Heart left ventricle (tissue), 13 donors: ENCODE data around the gene NUCB2.

Source experiments
- POLR2A ChIP-seq, 2 donors: fragments of 450-650 bp; IDR thresholded peaks; one replicate each; pipeline ENCODE4 v1.6.1; 2017; ENCODE audit warnings: antibody characterized with exemption in 2 of 2, mild to moderate bottlenecking in 2 of 2, moderate library complexity in 2 of 2
- TF ChIP-seq, protein P1 (sequence below), 12 donors: fragments of 200-600 bp; sonication (generic) in 4 of 12; IDR thresholded peaks; one replicate each; pipeline versions ENCODE4 v1.5.0 to v1.8.0; 2018 to 2022; ENCODE audit warnings: antibody characterized with exemption in 12 of 12, mild to moderate bottlenecking in 5 of 12
- donor health status: ischemic (EF 13 %, LVEDD 7.1; RV severe dilation, severe dysfunction).
- donor health status: DM: no; HTN: yes; CAD: no.
- donor health status: DM: no; HTN: no; CAD: no.
- donor health status: ischemic (EF 25% LVEDD 6.9; RV normal size, moderate dysfunction).
- donor health status: ischemic (EF 25% LVEDD 5.7; RV mildly dilated, moderate dysfunction).
- donor health status: ischemic (EF 35%, LVEDD 5.7; RV mildly dilated, moderate dysfunction).
- donor health status: nonischemic (EF 11% LVEDD 7.7; RV severe dilation, severe dysfunction).
- donor health status: DM: yes; HTN: yes; CAD: no.
- donor health status: PGD.
- donor health status: ischemic (EF 29% LVEDD 5.4; RV normal size, mild dysfunction).
- donor health status: nonischemic (EF 23%, LVEDD 6.1; RV moderate dilation, normal function).

DNA sequence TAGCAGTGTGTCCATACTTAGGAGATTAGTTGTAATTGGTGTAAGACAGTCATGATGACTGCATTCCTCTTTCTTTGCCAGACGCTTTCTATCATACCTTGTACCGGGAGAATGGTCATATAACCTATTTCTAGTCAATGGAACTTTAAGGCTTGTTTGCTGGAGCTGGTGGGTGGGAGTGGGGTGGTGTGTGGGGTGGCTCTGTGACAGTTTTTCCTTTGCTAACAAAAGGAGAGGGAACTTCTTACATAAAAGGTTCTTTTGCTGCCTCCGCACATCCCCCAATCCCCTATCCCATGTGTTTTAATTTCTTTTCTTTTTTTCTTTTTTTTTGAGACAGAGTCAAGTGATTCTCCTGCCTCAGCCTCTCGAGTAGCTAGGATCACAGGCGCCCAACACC lies 9.8 kb upstream of the NUCB2 start:
- TF ChIP-seq POLR2A (IDR thresholded peaks at IDR 0.05): no peak
- TF ChIP-seq, protein P1, sequence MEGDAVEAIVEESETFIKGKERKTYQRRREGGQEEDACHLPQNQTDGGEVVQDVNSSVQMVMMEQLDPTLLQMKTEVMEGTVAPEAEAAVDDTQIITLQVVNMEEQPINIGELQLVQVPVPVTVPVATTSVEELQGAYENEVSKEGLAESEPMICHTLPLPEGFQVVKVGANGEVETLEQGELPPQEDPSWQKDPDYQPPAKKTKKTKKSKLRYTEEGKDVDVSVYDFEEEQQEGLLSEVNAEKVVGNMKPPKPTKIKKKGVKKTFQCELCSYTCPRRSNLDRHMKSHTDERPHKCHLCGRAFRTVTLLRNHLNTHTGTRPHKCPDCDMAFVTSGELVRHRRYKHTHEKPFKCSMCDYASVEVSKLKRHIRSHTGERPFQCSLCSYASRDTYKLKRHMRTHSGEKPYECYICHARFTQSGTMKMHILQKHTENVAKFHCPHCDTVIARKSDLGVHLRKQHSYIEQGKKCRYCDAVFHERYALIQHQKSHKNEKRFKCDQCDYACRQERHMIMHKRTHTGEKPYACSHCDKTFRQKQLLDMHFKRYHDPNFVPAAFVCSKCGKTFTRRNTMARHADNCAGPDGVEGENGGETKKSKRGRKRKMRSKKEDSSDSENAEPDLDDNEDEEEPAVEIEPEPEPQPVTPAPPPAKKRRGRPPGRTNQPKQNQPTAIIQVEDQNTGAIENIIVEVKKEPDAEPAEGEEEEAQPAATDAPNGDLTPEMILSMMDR (IDR thresholded peaks at IDR 0.05): no peak
